K562 (cell line): ENCODE data around the gene SORBS2.

Experiments used
- CTCF ChIP-seq, 3 experiments: IDR thresholded peaks in 2 of 3; conservative IDR thresholded peaks in 1 of 3; 2 replicates each; pipeline ENCODE4 v1.5.1; 2011 to 2012; ENCODE audit warnings: low read length in 3 of 3, mild to moderate bottlenecking in 3 of 3, control low read depth in 2 of 3, improper control_type of control experiment in 1 of 3, inconsistent platforms in 1 of 3, low read depth in 1 of 3, mixed read lengths in 1 of 3, moderate library complexity in 1 of 3; ENCODE audit not compliant: insufficient read depth in 2 of 3
- E2F1 ChIP-seq: sonication (generic); formaldehyde crosslinking; IDR thresholded peaks from 2 replicates; pipeline ENCODE4 v1.8.1; 2023; ENCODE audit warnings: mild to moderate bottlenecking, missing genetic modification reagents, moderate library complexity
- FOXK1 ChIP-seq: sonication (generic); formaldehyde crosslinking; IDR thresholded peaks from 2 replicates; pipeline ENCODE4 v1.8.0; 2022; ENCODE audit warnings: missing genetic modification reagents, mild to moderate bottlenecking, borderline replicate concordance
- FOXP4 ChIP-seq: sonication (generic); formaldehyde crosslinking; IDR thresholded peaks from 2 replicates; pipeline ENCODE4 v1.8.0; 2022; ENCODE audit warnings: mild to moderate bottlenecking, missing genetic modification reagents, borderline replicate concordance
- JUN ChIP-seq, 2 experiments: sonication (generic) in 1 of 2; formaldehyde crosslinking in 1 of 2; IDR thresholded peaks; 2 replicates each; pipeline versions ENCODE4 v1.6.1 to v1.8.0; 2012 to 2022; ENCODE audit warnings: borderline replicate concordance in 2 of 2, mild to moderate bottlenecking in 2 of 2, improper control_type of control experiment in 1 of 2, low read depth in 1 of 2, low read length in 1 of 2, missing genetic modification reagents in 1 of 2
- MAZ ChIP-seq, 2 experiments: fragments of 450-650 bp in 1 of 2; sonication (generic) in 1 of 2; formaldehyde crosslinking; IDR thresholded peaks in 1 of 2; conservative IDR thresholded peaks in 1 of 2; 2 replicates each; pipeline versions ENCODE4 v1.4.0 to v1.5.0; 2020; ENCODE audit warnings: mild to moderate bottlenecking in 1 of 2, missing genetic modification reagents in 1 of 2
- NFRKB ChIP-seq: fragments of 450-650 bp; IDR thresholded peaks from 2 replicates; pipeline ENCODE4 v1.6.1; 2016; ENCODE audit warnings: low read depth
- NR2C1 ChIP-seq, 2 experiments: fragments of 450-650 bp; IDR thresholded peaks; 2 replicates each; pipeline ENCODE4 v1.6.1; 2017; ENCODE audit warnings: mild to moderate bottlenecking in 2 of 2, antibody characterized with exemption in 1 of 2, inconsistent platforms in 1 of 2, missing compliant biosample characterization in 1 of 2, missing genetic modification characterization in 1 of 2
- NR2C2 ChIP-seq, 2 experiments: fragments of 200-800 bp in 1 of 2; sonication (Bioruptor generic) in 1 of 2; sonication (generic) in 1 of 2; formaldehyde crosslinking in 1 of 2; IDR thresholded peaks; 2 replicates each; pipeline versions ENCODE4 v1.6.1 to v1.8.0; 2016 to 2022; ENCODE audit warnings: mild to moderate bottlenecking in 1 of 2, missing compliant biosample characterization in 1 of 2, missing genetic modification characterization in 1 of 2, missing genetic modification reagents in 1 of 2
- NR2F6 ChIP-seq: fragments of 450-650 bp; formaldehyde crosslinking; IDR thresholded peaks from 2 replicates; pipeline ENCODE4 v1.4.0; 2020; ENCODE audit warnings: mild to moderate bottlenecking
- POLR2AphosphoS5 ChIP-seq: IDR thresholded peaks from 2 replicates; pipeline ENCODE4 v1.6.1; 2011; ENCODE audit warnings: mild to moderate bottlenecking, low read depth, low read length, moderate library complexity; ENCODE audit not compliant: control insufficient read depth, insufficient read depth
- PTRF ChIP-seq: fragments of 450-650 bp; IDR thresholded peaks from 2 replicates; pipeline ENCODE4 v1.6.1; 2016; ENCODE audit warnings: mild to moderate bottlenecking, missing genetic modification characterization, missing compliant biosample characterization
- TCF7L2 ChIP-seq: fragments of 150-350 bp; IDR thresholded peaks from 2 replicates; pipeline ENCODE4 v1.6.1; 2016; ENCODE audit warnings: low read depth, mild to moderate bottlenecking, low read length, moderate library complexity
- USF1 ChIP-seq: sonication (generic); formaldehyde crosslinking; IDR thresholded peaks from 2 replicates; pipeline ENCODE4 v1.9.0; 2022; ENCODE audit warnings: mild to moderate bottlenecking, missing genetic modification reagents

GRCh38 chr4:185549095-185549639, 262.8 kb downstream of the SORBS2 start:
- TF ChIP-seq NFRKB (no peak), POLR2AphosphoS5 (no peak), MAZ (CRISPR knock-in tag; conservative IDR thresholded peaks at IDR 0.05 in 1 of 2, IDR thresholded peaks at IDR 0.05 in 1 of 2) (no peak), FOXK1 (no peak), NR2F6 (CRISPR knock-in tag) (no peak), USF1 (CRISPR knock-in tag) (no peak), JUN (IDR thresholded peaks at IDR 0.05; ENCODE audit: borderline replicate concordance, low read depth, low read length) (no peak), JUN (CRISPR knock-in tag; IDR thresholded peaks at IDR 0.05; ENCODE audit: borderline replicate concordance) (no peak), CTCF (IDR thresholded peaks at IDR 0.05 in 2 of 3, conservative IDR thresholded peaks at IDR 0.05 in 1 of 3; ENCODE audit: insufficient read depth in 2 of 3, low read depth in 1 of 3, low read length in 3 of 3) (no peak), NR2C2 (CRISPR knock-in tag; IDR thresholded peaks at IDR 0.05) (no peak), NR2C2 (tag; IDR thresholded peaks at IDR 0.05) (no peak), E2F1 (CRISPR knock-in tag) (no peak), FOXP4 (no peak), TCF7L2 (no peak), NR2C1 (IDR thresholded peaks at IDR 0.05) (no peak), NR2C1 (tag; IDR thresholded peaks at IDR 0.05) (no peak), PTRF (tag) (no peak)
